GM23338 (cell line): ENCODE results near the gene SYCP2. TPM values are rescaled to one million over a fixed set of nuclear protein-coding genes. Genes with fewer than 3 reads are reported as not detected.

Source experiments
- ATAC-seq: fragments of 200-7000 bp; cut with Tn5 transposase; 3 replicates; pipeline ENCODE4 v1.9.1; 2020
- DNase-seq: peaks from one replicate; pipeline ENCODE4 v3.0.0-alpha.2; 2015; ENCODE audit warnings: low spot score
- H2AFZ ChIP-seq: fragments of 200-600 bp; sonication (generic); 2 replicates; pipeline ENCODE4 v1.8.0; 2016; ENCODE audit warnings: antibody characterized with exemption, mild to moderate bottlenecking, moderate library complexity
- H3F3A ChIP-seq: fragments of 200-600 bp; sonication (generic); replicated peaks from 2 replicates; pipeline ENCODE4 v1.8.0; 2017; ENCODE audit warnings: antibody characterized with exemption, mixed run types, low read depth
- H3K27ac ChIP-seq: fragments of 200-600 bp; sonication (generic); 2 replicates; pipeline ENCODE4 v1.6.1; 2016; ENCODE audit warnings: low read depth
- H3K27me3 ChIP-seq: fragments of 200-600 bp; sonication (generic); 2 replicates; pipeline ENCODE4 v1.8.0; 2016; ENCODE audit warnings: mild to moderate bottlenecking, mixed run types, moderate library complexity; ENCODE audit not compliant: insufficient read depth
- H3K36me3 ChIP-seq: fragments of 200-600 bp; sonication (generic); 2 replicates; pipeline ENCODE4 v1.8.0; 2016; ENCODE audit warnings: mild to moderate bottlenecking; ENCODE audit not compliant: insufficient read depth
- H3K4me1 ChIP-seq: fragments of 200-600 bp; sonication (generic); 2 replicates; pipeline ENCODE4 v1.8.0; 2016; ENCODE audit warnings: mild to moderate bottlenecking, moderate library complexity; ENCODE audit not compliant: insufficient read depth
- H3K4me2 ChIP-seq: fragments of 200-600 bp; sonication (generic); 2 replicates; pipeline ENCODE4 v1.7.1; 2017; ENCODE audit warnings: mixed run types
- H3K4me3 ChIP-seq: fragments of 200-600 bp; sonication (generic); 2 replicates; pipeline ENCODE4 v1.6.1; 2016; ENCODE audit warnings: mixed run types
- H3K79me2 ChIP-seq: fragments of 200-600 bp; sonication (generic); replicated peaks from 2 replicates; pipeline ENCODE4 v1.8.0; 2017; ENCODE audit warnings: mild to moderate bottlenecking; ENCODE audit not compliant: insufficient read depth
- H3K9me2 ChIP-seq: fragments of 200-600 bp; sonication (generic); 2 replicates; pipeline ENCODE4 v1.8.0; 2017; ENCODE audit not compliant: insufficient read depth
- H4K20me1 ChIP-seq: fragments of 200-600 bp; sonication (generic); replicated peaks from 2 replicates; pipeline ENCODE4 v1.8.0; 2017; ENCODE audit warnings: mild to moderate bottlenecking; ENCODE audit not compliant: insufficient read depth
- H3K27ac Mint-ChIP-seq: 2 replicates; pipeline ENCODE4 v1.8.0; 2020; ENCODE audit warnings: inconsistent platforms, mild to moderate bottlenecking, moderate library complexity, mixed read lengths
- H3K27me3 Mint-ChIP-seq: 3 replicates; pipeline ENCODE4 v1.8.0; 2022; ENCODE audit warnings: low read depth, mild to moderate bottlenecking, moderate library complexity, mixed read lengths, inconsistent platforms; ENCODE audit not compliant: insufficient read depth, poor library complexity
- H3K36me3 Mint-ChIP-seq: 3 replicates; pipeline ENCODE4 v1.8.0; 2021; ENCODE audit warnings: low read depth, mild to moderate bottlenecking, inconsistent platforms, moderate library complexity, mixed read lengths
- H3K4me1 Mint-ChIP-seq: 3 replicates; pipeline ENCODE4 v1.8.0; 2020; ENCODE audit warnings: mild to moderate bottlenecking, inconsistent platforms, mixed read lengths
- H3K4me3 Mint-ChIP-seq: 3 replicates; pipeline ENCODE4 v1.8.0; 2021; ENCODE audit warnings: moderate library complexity, mild to moderate bottlenecking, inconsistent platforms, mixed read lengths
- H3K9me3 Mint-ChIP-seq: 3 replicates; pipeline ENCODE4 v1.8.0; 2020; ENCODE audit warnings: moderate library complexity, mild to moderate bottlenecking, inconsistent platforms, mixed read lengths
- CREB1 ChIP-seq: fragments of 250-450 bp; sonication (Bioruptor Pico); IDR thresholded peaks from 2 replicates; pipeline ENCODE4 v1.5.0; 2020; ENCODE audit warnings: low read depth, mild to moderate bottlenecking, moderate library complexity
- CTCF ChIP-seq, 2 experiments: fragments of 200-600 bp in 1 of 2; sonication (generic) in 1 of 2; conservative IDR thresholded peaks; 2 replicates each; pipeline versions ENCODE4 v1.5.1 to v1.6.1; 2016 to 2017; ENCODE audit warnings: antibody characterized with exemption in 2 of 2, low read depth in 2 of 2, mild to moderate bottlenecking in 2 of 2, moderate library complexity in 1 of 2
- ETS1 ChIP-seq: IDR thresholded peaks from 2 replicates; pipeline ENCODE4 v1.6.1; 2016; ENCODE audit warnings: antibody characterized with exemption
- EZH2 ChIP-seq: fragments of 200-600 bp; sonication (generic); IDR thresholded peaks from one replicate; pipeline ENCODE4 v1.8.0; 2017; ENCODE audit warnings: antibody characterized with exemption, mild to moderate bottlenecking, low read depth; ENCODE audit not compliant: unreplicated experiment
- EZH2phosphoT487 ChIP-seq: fragments of 200-600 bp; sonication (generic); IDR thresholded peaks from one replicate; pipeline ENCODE4 v1.8.1; 2018; ENCODE audit warnings: antibody characterized with exemption; ENCODE audit not compliant: unreplicated experiment
- JUNB ChIP-seq: IDR thresholded peaks from one replicate; pipeline ENCODE4 v1.6.1; 2016; ENCODE audit warnings: antibody characterized with exemption; ENCODE audit not compliant: unreplicated experiment
- NANOG ChIP-seq: IDR thresholded peaks from 2 replicates; pipeline ENCODE4 v1.6.1; 2016; ENCODE audit warnings: antibody characterized with exemption, borderline replicate concordance
- POLR2AphosphoS5 ChIP-seq: IDR thresholded peaks from 2 replicates; pipeline ENCODE4 v1.6.1; 2016; ENCODE audit warnings: antibody characterized with exemption, low read depth
- REST ChIP-seq: IDR thresholded peaks from one replicate; pipeline ENCODE4 v1.6.1; 2018; ENCODE audit warnings: antibody characterized with exemption; ENCODE audit not compliant: unreplicated experiment
- STAT1 ChIP-seq: IDR thresholded peaks from one replicate; pipeline ENCODE4 v1.6.1; 2016; ENCODE audit warnings: antibody characterized with exemption; ENCODE audit not compliant: unreplicated experiment
- ZNF114 ChIP-seq: fragments of 250-450 bp; sonication (Bioruptor Pico); IDR thresholded peaks from 2 replicates; pipeline ENCODE4 v1.5.0; 2020; ENCODE audit warnings: mild to moderate bottlenecking, moderate library complexity
- ZNF331 ChIP-seq: fragments of 250-450 bp; sonication (Bioruptor Pico); IDR thresholded peaks from 2 replicates; pipeline ENCODE4 v1.5.0; 2020; ENCODE audit warnings: low read depth, mild to moderate bottlenecking, moderate library complexity
- ZNF462 ChIP-seq: fragments of 250-450 bp; sonication (Bioruptor Pico); IDR thresholded peaks from 2 replicates; pipeline ENCODE4 v1.5.0; 2020; ENCODE audit warnings: mild to moderate bottlenecking, moderate library complexity
- polyA plus RNA-seq: library from polyadenylated mRNA; unstranded; fragments of >200 nt; fragmentation: Nextera tagmentation; extraction: Ambion mirVana; gene quantifications from 2 replicates; pipeline ENCODE4 v1.2.1, GENCODE V29; 2016
- total RNA-seq: library from RNA; depleted of rRNA; stranded (reverse); fragments of >200 nt; shearing (Covaris generic); gene quantifications from 2 replicates; pipeline ENCODE4 v1.2.3, GENCODE V29; 2014

The SYCP2 gene
- total and polyA plus RNA-seq, 2 experiments from 2014 or later: 0.50 to 2.1 TPM

GRCh38 chr20:59945731-59946130 is 12.3 kb upstream of the SYCP2 start:
- Histone ChIP-seq H3K4me1 (peaks cover 14% of the 10 kb centered on the region), H3K27ac (peak overlapping the region; percentile 34; the same call in 1 of the 2 replicates), H3K4me3 (no peak overlapping the region), H3K27me3 (no peaks in the 10 kb centered on the region), H3K79me2 (peaks cover 12% of the 10 kb centered on the region; the same call in 1 of the 2 replicates), H3K4me2 (peak overlapping the region; percentile 6), H3F3A (no peaks in the 10 kb centered on the region), H3K36me3 (peaks cover 16% of the 10 kb centered on the region; the same call in 1 of the 2 replicates), H3K9me2 (no peaks in the 10 kb centered on the region), H4K20me1 (no peaks in the 10 kb centered on the region), H2AFZ (no peak overlapping the region)
- peak overlapping the region; percentile 68 for H3K27ac Mint-ChIP-seq
- H3K27me3 Mint-ChIP-seq: peaks cover 1% of the 10 kb centered on the region
- TF ChIP-seq JUNB: no peak
- no peak for TF ChIP-seq ETS1
- no peak for TF ChIP-seq ZNF462 (CRISPR knock-in tag)
- no peak for TF ChIP-seq EZH2phosphoT487
- TF ChIP-seq ZNF114: no peak
- TF ChIP-seq STAT1: no peak
- TF ChIP-seq CTCF (conservative IDR thresholded peaks at IDR 0.05; ENCODE audit: low read depth in 2 of 2): no peak
- no peak for TF ChIP-seq REST
- TF ChIP-seq NANOG: no peak
- no peak for TF ChIP-seq ZNF331 (CRISPR knock-in tag)
- no peak for TF ChIP-seq CREB1 (CRISPR knock-in tag)
- no peak for TF ChIP-seq EZH2
- no peak for TF ChIP-seq POLR2AphosphoS5
- no peaks in the 10 kb centered on the region for H3K9me3 Mint-ChIP-seq
- peak; percentile 43; the same call in 2 of the 3 replicates for ATAC-seq
- H3K4me1 Mint-ChIP-seq: peaks cover 23% of the 10 kb centered on the region
- H3K4me3 Mint-ChIP-seq: peak overlapping the region; percentile 25; the same call in 2 of the 3 replicates
- H3K36me3 Mint-ChIP-seq: peaks cover 20% of the 10 kb centered on the region
- DNase-seq: peak; percentile 45
